Measurements from ENCODE around the gene CFAP70.
"Not testable (repeated sequence)": the region's sequence is repeated elsewhere in the genome, so short reads cannot be mapped to it uniquely, and the experiment has no call there.

CFAP70 gene

DNA sequence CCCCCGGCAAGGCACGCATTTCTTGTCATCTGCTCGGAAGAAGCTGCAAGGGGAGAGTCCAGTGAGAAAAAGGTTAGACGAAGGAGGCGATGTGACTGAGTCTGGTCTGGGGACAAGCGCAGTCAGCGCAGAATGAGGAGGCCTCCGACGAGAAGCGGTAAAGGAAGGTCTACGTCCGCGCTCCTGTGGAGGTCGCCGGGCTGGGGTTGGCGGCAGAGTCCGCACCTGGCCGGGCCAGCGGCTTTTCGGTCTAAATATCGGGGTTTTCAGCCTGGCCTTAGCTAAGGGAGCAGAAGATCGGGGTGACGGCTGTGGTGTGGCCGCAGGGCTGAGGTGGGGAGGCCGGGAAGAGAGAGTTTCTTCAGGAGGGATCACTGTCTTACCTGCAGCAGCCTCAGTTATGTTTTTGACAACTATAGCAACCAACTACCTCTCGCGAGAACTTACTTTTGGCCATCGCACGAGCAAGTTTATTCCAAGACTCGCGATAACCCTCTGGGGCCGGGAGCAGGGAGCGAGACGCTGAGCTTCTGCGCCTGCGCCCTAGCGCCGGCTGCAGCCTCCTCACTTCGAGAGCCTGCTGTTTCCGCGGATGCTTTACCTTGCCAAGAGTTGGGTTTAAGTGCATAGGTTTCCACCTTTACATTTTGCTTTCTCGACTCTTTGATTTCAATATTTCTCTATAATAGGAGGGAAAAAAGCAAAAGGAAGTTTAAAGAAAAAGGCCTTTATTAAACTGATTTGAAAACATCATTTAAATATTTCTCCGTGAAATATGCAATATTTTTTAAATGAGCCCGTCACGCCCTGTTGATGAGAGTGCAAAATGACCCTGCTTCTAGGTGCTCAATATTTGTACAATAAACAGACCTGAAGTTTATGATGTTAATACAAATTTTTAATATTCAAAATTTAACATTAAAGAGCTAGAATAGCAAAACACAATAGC lies at the start of gene CFAP70:
Gene CFAP70 (minus strand): TSS at position 534 of the 949 bp plus-strand sequence. CDS start 4,068 bp downstream, outside the sequence.
- DNase-seq (ENCODE audit: low read depth), result peak; percentile 94

DNA sequence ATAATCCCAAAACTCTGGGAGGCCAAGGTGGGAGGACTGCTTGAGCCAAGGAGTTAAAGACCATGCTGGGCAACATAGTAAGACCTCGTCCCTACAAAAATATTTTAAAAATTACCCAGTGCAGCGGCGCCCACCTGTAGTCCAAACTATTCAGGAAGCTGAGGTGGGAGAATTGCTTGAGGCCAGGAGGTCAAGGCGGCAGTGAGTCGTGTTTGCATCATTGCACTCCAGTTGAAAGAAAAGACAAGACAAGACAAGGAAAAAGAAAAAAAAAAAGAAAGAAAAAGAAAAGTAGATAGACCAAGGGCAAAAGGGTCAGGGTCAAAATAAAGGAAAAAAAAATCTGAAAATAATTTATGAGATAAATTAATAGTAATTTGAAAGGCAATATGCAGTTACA lies 49.4 kb upstream of the CFAP70 start:
- no peak for DNase-seq (ENCODE audit: low read depth)

DNA sequence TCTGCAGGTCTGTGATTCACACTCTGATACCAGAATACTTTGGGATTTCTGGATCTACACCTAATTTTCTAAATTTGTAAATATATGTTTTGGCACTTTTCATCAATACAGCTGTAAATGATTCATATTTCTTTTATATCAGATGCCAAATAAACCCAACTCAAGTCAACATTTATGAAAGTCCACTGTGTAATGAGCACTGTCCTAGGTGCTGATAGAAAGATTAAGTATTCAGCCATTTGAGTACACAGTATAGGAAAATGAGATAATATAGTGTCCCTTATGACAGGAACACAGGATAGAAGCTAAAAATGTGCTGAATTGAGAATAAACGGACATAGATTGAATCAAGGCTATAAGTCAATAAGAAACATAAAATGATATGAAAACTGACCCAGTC lies 48.8 kb upstream of the CFAP70 start:
- no peak for DNase-seq (ENCODE audit: low read depth)

- no peak for DNase-seq (ENCODE audit: low read depth)
Observed at GRCh38 chr10:73406846-73407245, 48.2 kb upstream of the CFAP70 start.

- DNase-seq (ENCODE audit: low read depth), result no peak
Observed at GRCh38 chr10:73405556-73405955, 46.9 kb upstream of the CFAP70 start.

GRCh38 chr10:73404690-73405089 lies 46.0 kb upstream of the CFAP70 start:
- no peak for DNase-seq (ENCODE audit: low read depth)

DNA sequence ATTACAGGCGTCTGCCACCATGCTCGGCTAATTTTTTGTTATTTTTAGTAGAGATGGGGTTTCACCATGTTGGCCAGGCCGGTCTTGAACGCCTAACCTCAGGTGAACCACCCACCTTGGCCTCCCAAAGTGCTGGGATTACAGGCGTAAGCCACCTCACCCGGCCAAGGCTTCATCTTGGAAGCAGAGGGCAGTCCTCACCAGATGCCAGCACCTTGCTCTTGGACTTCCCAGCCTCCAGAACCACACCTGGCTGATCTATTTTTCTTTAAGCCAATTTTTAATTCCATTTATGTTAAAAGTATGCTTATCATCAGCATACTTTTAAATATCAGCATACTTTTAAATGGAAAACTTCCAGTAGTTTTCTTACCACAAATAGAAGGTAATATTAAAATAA lies 43.0 kb upstream of the CFAP70 start:
- DNase-seq (ENCODE audit: low read depth), result no peak

DNA sequence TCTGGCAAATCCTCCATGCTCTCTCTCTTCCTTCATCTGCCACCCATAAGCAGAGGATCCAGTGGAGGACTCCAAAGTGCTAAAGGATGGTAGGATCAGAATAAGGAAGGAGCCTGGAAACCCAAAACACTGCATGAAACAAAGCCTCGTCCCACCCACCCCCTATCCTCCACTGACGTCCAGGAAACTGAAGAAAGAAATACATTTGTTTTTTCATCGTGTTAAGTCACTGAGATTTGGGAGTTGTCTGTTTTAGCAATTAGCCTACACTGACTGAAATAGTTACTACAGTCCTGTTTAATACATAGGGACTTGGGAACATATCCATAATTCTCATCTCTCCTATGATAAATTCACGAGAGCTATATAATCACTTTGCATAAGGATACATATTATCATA lies 40.4 kb upstream of the CFAP70 start:
- DNase-seq (ENCODE audit: low read depth), result no peak

- no peak for DNase-seq (ENCODE audit: low read depth)
Observed at GRCh38 chr10:73398024-73398423, 39.4 kb upstream of the CFAP70 start.

- DNase-seq (ENCODE audit: low read depth), result not testable (repeated sequence)
Observed at GRCh38 chr10:73394325-73394724, 35.7 kb upstream of the CFAP70 start.

DNA sequence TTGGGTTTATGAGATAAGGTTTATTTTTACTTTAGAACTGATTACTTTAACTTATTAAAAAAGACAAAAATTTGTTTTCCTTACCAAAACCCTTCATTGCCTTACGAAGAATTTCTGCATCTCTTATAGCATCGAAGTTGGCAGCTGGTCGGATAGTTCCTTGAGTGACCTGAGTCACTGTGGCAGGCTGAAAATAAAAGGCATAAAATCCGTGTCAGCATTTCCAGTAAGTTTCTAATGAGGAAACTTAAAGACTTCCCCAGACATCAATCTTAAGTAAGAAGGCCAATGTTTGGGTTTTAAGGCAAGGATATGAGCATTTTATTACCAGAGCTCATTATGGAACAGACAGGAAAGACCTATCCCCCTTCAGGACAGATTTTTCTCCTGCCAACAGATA lies 29.6 kb upstream of the CFAP70 start:
- no peak for DNase-seq (ENCODE audit: low read depth)

DNA sequence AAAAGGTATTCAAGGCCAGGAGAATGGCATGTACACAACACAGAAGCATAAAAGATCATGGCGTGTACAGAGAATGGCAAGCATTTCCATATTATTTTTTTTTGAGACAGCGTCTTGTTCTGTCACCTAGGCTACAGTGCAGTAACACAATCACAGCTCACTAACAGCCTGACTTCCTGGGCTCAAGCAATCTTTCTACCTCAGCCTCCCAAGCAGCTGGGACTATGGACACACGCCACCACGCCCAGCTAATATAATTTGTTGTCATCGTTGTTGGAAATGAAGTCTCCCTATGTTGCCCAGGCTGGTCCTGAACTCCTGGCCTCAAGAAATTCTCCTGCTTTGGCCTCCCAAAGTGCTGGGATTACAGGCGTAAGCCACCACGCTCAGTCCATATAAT lies 27.9 kb upstream of the CFAP70 start:
- DNase-seq (ENCODE audit: low read depth), result no peak

DNA sequence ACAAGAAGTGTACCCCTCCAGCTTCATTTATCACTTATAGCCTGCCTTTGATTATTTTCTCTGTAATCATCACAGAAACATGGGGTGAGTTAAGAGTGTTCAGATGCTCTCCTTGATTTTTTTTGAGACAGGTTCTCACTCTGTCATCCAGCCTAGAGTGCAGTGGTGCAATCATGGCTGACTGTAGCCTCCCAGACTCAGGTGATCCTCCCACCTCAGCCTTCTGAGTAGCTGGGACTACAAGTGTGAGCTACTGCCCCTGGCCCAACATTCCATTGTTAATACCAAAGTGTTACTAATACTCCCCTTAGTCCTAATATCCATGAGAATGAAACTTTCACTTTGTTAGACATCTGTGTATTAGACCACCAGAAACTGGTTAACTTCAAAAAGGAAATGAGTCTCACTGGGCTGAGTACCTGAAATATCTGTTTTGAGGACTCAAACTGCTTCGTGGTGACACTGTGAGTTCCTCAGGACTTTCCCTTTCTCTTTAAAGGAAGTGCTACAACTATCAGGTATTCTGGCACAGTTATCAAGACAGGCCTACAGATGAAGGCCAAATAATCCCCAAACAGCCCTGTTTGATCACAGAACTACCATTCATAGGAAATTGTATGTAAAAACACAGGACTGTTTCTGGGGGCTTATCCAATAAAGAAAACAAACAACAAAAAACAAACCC lies 20.5 kb upstream of the CFAP70 start:
- no peak for DNase-seq (ENCODE audit: low read depth)

GRCh38 chr10:73376679-73377078 lies 18.0 kb upstream of the CFAP70 start:
- DNase-seq (ENCODE audit: low read depth), result no peak

- no peak for DNase-seq (ENCODE audit: low read depth)
Observed at GRCh38 chr10:73368238-73368637, 9.6 kb upstream of the CFAP70 start.

DNA sequence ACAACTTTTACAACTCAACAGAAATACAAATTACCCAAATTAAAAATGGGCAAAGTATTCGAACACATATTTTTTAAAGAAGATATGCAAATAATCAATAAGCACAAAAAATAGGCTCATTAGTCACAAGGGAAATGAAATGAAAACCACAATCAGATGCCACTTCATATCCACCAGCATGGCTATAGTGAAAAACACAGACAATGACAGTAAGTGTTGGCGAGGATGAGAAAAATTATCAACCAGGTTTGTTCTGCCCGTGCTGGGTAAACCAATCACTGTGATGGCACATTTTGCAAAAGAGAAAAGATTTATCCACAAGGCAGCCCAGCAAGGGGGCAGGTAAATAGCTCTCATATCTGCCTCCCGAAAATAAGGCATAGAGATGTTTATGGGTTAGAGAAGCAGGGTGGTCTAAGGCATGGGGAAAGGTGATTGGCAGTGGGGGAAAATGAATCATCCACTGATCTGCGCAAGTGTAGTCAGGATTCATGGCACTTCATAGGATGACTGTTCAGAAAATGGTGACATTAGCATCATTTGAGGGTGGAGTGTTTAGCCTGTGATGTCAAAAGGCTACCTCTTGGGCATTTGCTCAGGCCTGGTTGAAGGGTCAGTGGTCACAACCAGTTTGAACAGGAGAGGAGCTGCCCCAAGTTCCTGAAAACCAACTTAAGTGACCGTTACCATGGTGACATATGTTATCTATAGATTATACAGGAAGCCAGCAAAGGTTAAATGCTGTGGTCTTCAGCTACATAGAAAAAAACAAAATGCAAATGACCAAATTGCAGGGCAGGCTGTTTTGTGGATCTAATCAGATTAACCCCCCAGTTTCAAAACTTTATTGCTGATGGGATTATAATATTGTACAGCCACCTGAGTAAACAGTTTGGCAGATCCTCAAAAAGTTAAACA lies 8.0 kb upstream of the CFAP70 start:
- no peak for DNase-seq (ENCODE audit: low read depth)

DNA sequence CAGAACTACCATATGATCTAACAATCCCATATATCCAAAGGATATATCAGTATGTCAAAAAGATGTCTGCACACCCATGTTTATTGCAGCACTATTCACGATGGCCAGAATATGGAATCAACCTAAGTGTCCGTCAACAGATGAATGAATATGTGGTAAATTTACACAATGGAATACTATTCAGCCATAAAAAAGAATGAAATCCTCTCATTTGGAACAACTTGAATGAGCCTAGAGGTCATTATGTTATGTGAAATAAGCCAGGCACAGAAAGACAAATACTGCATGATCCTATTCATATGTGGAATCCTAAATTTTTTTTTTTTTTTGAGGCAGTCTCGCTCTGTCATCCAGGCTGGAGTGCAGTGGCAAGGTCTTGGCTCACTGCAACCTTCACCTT lies 6.3 kb upstream of the CFAP70 start:
- DNase-seq (ENCODE audit: low read depth), result no peak

- DNase-seq (ENCODE audit: low read depth), result no peak
Observed at GRCh38 chr10:73359492-73359891, 828 bp upstream of the CFAP70 start.

- no peak for DNase-seq (ENCODE audit: low read depth)
Observed at GRCh38 chr10:73357821-73358220, 843 bp downstream of the CFAP70 start.

GRCh38 chr10:73357166-73357565 lies 1.5 kb downstream of the CFAP70 start:
- no peak for DNase-seq (ENCODE audit: low read depth)

DNA sequence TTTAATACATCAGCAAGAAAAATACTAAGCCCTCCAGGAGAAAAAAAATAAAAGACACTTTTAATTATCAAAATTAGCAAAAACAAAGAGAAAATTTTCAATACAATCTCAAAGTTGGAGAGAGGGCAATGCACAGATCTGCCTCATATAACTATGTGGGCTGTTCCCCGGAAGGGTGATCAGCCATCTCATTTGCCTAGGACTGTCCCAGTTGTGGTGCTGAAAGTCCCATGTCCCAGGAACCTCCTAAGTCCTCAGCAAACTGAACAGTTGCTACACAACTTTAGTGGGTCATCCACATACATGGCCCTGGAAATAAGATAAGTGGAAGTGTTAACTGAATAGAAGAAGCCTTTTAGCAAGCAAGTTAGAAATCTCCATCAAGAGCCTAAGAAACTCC lies 14.4 kb downstream of the CFAP70 start:
- DNase-seq (ENCODE audit: low read depth), result no peak

GRCh38 chr10:73340121-73340520 lies 18.5 kb downstream of the CFAP70 start:
- no peak for DNase-seq (ENCODE audit: low read depth)

Measured in fibroblast of gingiva (primary cell).